Nephron progenitor cell (in vitro differentiated cells): ENCODE measurements around the gene LHFPL2.

Source experiments
- DNase-seq: peaks from one replicate; pipeline ENCODE4 v3.0.0; 2021
- H3K27ac Mint-ChIP-seq: 2 replicates; pipeline ENCODE4 v1.8.0; 2021; ENCODE audit warnings: mild to moderate bottlenecking, moderate library complexity, mixed read lengths
- H3K27me3 Mint-ChIP-seq: 2 replicates; pipeline ENCODE4 v1.8.0; 2021; ENCODE audit warnings: mild to moderate bottlenecking, low read depth, mixed read lengths; ENCODE audit not compliant: poor library complexity
- H3K36me3 Mint-ChIP-seq: 2 replicates; pipeline ENCODE4 v1.8.0; 2021; ENCODE audit warnings: low read depth, mixed read lengths
- H3K4me1 Mint-ChIP-seq: 2 replicates; pipeline ENCODE4 v1.8.0; 2021; ENCODE audit warnings: mixed read lengths
- H3K4me3 Mint-ChIP-seq: 2 replicates; pipeline ENCODE4 v1.8.0; 2021; ENCODE audit warnings: mild to moderate bottlenecking, moderate library complexity, mixed read lengths
- H3K9me3 Mint-ChIP-seq: 2 replicates; pipeline ENCODE4 v1.8.0; 2021; ENCODE audit warnings: mild to moderate bottlenecking, moderate library complexity, mixed read lengths
- CTCF ChIP-seq: fragments of 200-600 bp; sonication (generic); IDR thresholded peaks from 2 replicates; pipeline ENCODE4 v1.5.0; 2021; ENCODE audit warnings: antibody characterized with exemption

The LHFPL2 gene

GRCh38 chr5:78593465-78593864 lies 55.1 kb downstream of the LHFPL2 start:
- no peaks in the 10 kb centered on the region for H3K27me3 Mint-ChIP-seq
- peaks cover 20% of the 10 kb centered on the region for H3K9me3 Mint-ChIP-seq
- peaks cover 78% of the 10 kb centered on the region for H3K4me1 Mint-ChIP-seq
- H3K27ac Mint-ChIP-seq, result peak overlapping the region; percentile 97
- H3K36me3 Mint-ChIP-seq, result peaks cover 77% of the 10 kb centered on the region
- DNase-seq, result no peak
- TF ChIP-seq CTCF, result no peak
- no peak overlapping the region for H3K4me3 Mint-ChIP-seq

GRCh38 chr5:78592735-78593386 lies 55.7 kb downstream of the LHFPL2 start:
- H3K27me3 Mint-ChIP-seq, result no peaks in the 10 kb centered on the region
- DNase-seq, result no peak
- TF ChIP-seq CTCF, result no peak
- H3K9me3 Mint-ChIP-seq, result peaks cover 26% of the 10 kb centered on the region
- peaks cover 79% of the 10 kb centered on the region for H3K36me3 Mint-ChIP-seq
- peaks cover 71% of the 10 kb centered on the region for H3K4me1 Mint-ChIP-seq
- H3K27ac Mint-ChIP-seq, result peak overlapping the region; percentile 97
- no peak overlapping the region for H3K4me3 Mint-ChIP-seq

- H3K4me1 Mint-ChIP-seq, result peaks cover 64% of the 10 kb centered on the region
- DNase-seq, result no peak
- TF ChIP-seq CTCF, result no peak
- H3K4me3 Mint-ChIP-seq, result no peak overlapping the region
- peaks cover 33% of the 10 kb centered on the region for H3K9me3 Mint-ChIP-seq
- H3K27me3 Mint-ChIP-seq, result no peaks in the 10 kb centered on the region
- H3K27ac Mint-ChIP-seq, result peak overlapping the region; percentile 65
- peaks cover 79% of the 10 kb centered on the region for H3K36me3 Mint-ChIP-seq
Observed at GRCh38 chr5:78591972-78592700, 56.4 kb downstream of the LHFPL2 start.

GRCh38 chr5:78591138-78591612 lies 57.4 kb downstream of the LHFPL2 start:
- Mint-ChIP-seq H3K27me3 (no peaks in the 10 kb centered on the region), H3K27ac (peak overlapping the region; percentile 65), H3K4me3 (peak overlapping the region; percentile 9), H3K4me1 (peaks cover 55% of the 10 kb centered on the region), H3K9me3 (peaks cover 43% of the 10 kb centered on the region), H3K36me3 (peaks cover 79% of the 10 kb centered on the region)
- no peak for TF ChIP-seq CTCF
- no peak for DNase-seq

- peaks cover 55% of the 10 kb centered on the region for H3K9me3 Mint-ChIP-seq
- peaks cover 90% of the 10 kb centered on the region for H3K36me3 Mint-ChIP-seq
- H3K4me3 Mint-ChIP-seq, result no peak overlapping the region
Observed at GRCh38 chr5:78589923-78590322, 58.6 kb downstream of the LHFPL2 start.

More at GRCh38 chr5:78589923-78590322, 58.6 kb downstream of the LHFPL2 start:
- DNase-seq, result no peak
- Mint-ChIP-seq H3K27ac (no peak overlapping the region), H3K27me3 (peaks cover 4% of the 10 kb centered on the region), H3K4me1 (peaks cover 42% of the 10 kb centered on the region)
- TF ChIP-seq CTCF, result no peak
